IPS DF 4.7 (cell line): ENCODE data around the gene DNAI2.

Experiments used
- DNase-seq: peaks from one replicate; pipeline ENCODE4 v3.0.0-alpha.2; 2013; ENCODE audit warnings: low spot score; ENCODE audit errors: extremely low read depth

DNAI2 gene, protein sequence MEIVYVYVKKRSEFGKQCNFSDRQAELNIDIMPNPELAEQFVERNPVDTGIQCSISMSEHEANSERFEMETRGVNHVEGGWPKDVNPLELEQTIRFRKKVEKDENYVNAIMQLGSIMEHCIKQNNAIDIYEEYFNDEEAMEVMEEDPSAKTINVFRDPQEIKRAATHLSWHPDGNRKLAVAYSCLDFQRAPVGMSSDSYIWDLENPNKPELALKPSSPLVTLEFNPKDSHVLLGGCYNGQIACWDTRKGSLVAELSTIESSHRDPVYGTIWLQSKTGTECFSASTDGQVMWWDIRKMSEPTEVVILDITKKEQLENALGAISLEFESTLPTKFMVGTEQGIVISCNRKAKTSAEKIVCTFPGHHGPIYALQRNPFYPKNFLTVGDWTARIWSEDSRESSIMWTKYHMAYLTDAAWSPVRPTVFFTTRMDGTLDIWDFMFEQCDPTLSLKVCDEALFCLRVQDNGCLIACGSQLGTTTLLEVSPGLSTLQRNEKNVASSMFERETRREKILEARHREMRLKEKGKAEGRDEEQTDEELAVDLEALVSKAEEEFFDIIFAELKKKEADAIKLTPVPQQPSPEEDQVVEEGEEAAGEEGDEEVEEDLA

DNA sequence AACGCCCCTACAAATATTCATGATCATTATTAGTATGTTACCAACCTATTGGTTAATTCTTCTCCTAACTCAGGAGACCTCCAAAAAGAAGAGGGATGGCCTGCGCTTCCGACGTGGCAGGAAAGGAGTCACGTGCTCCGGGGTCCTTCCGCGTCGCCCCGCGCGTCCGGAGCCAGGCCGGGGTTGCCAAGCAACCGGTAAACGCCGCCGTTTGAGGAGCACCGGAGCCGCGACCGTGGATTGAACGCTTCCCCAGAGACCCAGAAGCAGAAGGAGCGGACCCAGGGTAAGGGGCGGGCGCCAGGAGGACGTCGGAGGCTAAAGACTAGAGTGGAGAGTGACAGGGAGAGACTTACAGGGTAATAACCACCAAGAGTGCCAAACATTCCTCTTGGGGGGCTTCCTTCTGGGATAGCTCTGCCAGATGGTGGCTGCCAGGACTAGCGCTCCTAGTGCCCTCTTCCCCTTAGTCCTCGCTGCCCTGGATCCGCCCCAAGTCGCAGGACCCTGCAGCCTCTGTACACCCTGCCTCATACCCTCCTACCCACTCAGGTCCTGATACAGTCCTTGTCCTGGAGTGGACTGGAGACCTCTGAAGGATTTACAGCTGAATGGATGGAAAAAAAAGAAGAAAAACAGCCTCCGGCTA, at the start of gene DNAI2:
DNAI2 (plus strand) TSS at position 175 of the 649 bp plus-strand sequence. CDS start 7,584 bp downstream, outside the sequence.
- no peak for DNase-seq

DNA sequence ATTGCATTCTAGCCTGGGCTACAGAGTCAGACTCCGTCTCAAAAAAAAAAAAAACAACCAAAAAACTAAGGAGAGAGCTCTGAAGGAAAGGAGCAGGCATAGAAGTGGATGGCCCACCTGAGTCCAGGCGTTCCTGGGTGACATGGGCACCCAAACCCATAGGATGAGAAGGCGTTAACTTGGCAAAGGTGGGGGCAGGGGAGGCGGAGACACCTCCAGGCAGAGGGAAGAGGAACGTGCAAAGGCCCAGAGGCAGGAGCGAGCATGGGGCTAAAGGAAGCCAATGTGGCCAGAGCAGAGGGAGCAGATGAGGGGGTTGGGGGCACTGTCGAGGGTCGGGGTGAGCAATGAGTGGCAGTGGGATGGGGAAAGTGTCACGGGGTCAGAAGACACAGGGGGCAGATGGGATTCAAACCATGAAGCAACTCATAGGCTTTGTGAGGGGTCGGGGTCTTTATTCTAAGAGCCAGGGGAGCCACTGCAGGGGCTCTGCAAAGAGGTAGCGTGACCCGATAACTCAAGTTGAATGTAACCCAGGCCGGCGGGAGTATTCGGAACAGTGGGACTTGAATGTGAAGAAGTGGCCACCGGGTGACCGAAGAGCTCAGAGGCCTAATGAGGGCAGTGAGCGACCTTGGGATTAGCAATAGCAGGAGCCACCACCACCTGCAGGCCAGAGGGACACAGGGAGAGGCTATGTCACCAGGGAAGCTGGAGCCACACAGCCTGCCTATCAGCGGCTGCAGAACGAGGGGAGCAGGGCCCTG, 48.9 kb upstream of the DNAI2 start:
- DNase-seq = no peak

DNA sequence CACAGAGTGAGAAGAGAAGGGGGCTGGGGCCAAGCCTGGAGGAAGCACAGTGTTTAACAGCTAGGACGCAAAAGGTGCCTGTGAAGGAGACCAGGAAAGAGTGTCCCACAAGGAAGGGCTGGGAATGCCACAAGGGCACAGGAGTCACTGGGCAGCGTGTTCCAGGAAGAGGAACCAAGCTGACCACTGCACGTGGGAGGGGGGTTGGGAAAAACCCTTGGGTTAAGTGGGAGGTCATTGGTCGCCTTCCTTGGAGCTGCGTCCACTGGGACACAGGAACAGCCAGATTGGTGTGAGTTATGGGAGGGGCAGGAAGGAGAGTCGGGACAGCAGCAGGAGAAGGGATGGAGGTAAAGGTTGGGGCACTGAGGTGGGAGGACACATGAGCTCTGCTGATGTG, 47.8 kb upstream of the DNAI2 start:
- no peak for DNase-seq

DNA sequence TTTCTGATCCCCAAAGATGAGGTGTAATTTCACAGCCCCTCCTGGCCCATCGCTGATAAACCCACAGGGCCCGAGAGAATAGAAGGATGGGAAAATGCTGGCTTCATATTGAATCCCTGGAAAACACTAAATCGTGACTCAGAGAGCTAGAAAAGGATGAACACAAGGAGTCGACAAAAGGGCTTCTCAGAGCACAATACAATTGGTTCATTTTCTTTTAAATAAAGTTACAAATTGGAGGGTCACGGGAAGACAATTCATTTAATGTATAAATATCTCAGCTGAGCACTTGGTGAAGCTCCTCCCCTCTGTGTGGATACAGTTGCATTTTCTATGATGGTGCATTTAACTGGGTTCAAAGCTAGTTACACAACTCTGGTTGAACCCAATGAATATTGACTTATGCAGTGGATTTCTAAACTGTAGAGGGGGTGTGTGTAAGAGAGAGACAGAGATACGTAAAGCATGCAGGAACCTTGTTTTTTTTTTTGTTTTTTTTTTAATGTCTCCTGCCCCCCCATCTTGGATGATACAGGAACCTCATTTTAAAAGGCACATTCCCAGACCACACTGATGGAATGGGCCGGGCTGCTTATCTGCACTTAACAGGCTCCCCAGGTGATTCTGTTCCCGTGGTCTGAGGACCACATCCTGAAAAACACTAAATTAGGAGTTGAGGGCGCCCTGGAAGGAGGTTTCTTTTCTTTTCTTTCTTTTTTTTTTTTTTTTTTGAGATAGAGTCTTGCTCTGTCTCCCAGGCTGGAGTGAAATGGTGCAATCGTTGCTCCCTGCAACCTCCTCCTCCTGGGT, 46.6 kb upstream of the DNAI2 start:
- no peak for DNase-seq

DNA sequence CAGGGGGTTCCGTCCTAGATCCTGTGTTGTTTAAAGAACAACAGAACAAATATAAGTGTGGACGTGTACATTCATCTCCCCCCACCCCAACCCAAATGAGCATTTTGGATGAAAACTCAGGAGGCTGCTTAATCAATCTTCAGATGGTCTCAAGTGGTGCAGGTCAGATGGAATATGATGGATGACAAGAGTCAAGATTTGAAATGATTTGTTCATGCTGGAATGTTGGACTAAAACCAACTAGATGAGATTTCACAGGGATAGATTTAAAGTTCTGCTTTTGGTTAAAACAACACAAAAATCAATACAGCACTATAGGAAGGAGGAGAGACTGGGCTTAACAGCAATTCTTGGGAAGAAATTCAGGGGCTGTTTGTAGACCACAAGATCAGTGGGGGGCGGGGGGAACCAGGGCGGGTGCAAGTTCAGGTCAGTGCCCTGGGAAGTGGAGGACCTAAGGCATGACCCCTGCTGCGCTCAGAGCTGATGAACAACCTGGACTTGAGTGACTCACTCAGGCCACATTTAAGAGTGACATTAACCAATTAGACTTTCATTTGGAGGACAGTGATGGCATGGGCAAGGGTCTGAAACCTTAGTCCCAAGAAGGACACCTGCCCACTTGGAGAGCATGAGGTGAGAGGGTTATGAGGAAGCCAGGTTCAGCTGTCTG, 45.6 kb upstream of the DNAI2 start:
- DNase-seq = no peak

DNA sequence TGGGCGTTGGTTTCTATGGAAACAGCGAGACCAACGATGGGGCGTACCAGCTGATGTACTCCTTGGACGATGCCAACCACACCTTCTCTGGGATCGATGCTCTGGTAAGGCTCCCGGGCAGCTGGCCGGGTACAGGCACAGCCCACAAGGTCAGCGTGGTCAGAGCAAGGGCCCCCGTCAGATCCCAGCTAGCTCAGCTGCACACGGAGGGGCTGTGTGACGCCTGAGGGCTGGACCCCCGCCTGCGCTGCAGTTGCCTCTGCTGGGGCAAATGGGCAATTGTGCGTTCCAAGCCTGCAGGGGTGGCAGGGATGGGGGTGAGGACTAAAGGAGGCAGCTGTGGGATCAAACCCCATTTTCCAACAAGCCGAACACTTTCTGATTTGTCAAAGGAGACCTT, 43.1 kb upstream of the DNAI2 start:
- no peak for DNase-seq

DNA sequence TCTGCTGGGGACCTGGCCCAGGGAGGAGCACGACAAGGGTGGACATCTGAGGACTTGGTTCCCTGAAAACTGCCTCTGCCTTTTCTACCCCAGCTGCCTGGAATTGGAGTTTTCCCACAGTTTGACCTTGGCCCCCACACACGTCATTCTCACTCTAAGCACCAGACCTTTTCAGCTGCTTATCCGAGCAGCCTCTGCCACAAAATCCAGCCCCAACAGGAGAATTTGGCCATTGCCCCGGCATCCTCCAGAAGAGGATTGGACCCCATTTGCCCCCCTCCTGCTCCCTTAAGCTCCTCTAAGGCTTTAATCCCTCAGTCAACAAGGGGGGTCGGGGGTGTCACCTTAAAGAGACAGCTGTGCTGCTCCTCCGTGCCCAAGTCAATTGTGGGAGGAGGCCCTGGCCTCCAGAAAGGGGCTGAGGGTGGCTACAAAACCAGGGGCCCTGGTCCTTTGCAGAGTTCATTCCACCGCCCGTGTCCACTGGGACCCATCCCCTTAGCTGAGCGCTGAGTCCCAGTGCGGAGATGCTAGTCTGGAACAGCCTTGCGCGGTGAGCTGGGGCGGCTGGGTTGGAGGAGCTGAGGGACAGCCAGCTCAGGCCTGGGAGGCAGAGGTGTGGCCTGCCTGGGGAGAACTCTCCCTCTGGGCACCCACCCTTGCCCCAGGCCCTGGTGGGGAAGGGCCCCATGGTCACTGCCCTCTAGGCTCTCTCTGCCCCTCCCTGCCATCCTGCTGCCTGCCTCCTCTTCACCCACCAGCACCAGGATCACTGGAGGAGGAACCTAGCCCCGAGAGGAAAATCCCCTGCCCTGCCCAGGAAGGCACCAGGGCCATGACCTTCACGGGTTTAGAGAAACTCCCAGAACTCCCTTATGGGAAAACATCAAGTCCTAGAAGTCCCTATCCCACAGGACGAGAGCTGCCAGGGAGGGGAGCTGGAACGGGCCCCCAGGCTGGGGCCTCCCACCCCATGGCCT, 41.8 kb upstream of the DNAI2 start:
- no peak for DNase-seq

DNA sequence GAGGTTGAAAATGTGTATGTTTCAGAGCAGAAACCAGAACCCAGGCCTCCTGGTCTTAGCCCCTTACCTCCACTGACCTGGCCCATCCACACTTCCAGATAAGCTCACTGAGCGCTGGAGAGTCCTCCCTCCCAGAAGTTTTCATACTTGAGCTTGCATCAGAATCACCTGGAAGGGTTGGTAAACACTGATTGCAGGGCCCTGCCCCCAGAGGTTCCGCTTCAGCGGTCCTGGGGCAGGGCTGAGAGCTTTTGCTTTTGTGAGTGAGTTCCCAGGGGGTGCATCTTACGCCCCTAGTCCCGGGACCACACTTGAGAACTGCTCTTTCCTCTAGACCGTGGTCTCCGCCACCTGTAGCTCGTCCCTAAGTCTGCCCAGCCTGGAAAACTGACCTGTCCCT, 40.1 kb upstream of the DNAI2 start:
- DNase-seq = no peak

DNA sequence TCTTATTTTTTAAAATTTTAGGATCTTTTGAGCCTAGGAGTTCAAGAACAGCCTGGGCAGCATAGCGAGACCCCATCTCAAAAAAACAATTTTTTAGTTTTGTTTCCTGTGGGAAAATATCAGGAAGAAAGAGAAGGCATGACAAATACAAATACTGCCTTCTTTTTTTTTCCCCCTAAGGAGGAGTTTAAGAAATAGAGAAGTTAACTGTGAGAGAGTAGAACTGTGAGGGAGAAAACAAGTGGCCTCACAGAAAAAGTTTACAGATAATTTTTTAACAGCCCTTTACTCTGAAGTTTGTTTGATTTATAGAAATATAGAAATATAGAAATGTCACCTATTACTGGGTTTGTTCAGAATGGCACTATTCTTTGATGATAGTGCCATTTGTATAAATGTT, 39.5 kb upstream of the DNAI2 start:
- DNase-seq = no peak

DNA sequence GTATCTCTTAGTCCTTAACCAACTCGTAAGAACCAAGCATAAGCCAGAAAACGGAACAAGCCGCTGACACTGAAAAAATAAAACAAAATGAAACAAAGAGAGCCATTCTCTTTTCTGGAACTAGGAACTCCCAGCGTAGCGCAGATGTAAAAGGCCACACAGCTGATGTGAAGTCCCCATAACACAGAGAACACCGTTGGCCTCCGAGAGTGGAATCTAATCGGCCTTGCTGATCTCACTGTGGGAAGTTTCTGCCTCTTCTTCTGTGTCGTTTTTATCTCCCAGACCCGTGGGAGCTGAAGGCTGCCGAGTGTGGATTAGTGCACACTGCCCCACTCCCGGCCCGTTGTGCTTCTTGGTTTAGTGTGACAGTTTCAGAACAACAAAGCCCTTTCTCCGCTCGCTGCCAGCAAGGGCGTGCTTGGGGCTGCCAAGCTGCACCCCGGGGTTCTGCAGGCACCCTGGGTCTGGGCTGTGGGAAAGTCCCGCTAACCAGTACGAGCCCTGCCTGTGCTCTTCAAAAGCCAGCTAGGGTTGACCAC, 38.9 kb upstream of the DNAI2 start:
- no peak for DNase-seq

DNA sequence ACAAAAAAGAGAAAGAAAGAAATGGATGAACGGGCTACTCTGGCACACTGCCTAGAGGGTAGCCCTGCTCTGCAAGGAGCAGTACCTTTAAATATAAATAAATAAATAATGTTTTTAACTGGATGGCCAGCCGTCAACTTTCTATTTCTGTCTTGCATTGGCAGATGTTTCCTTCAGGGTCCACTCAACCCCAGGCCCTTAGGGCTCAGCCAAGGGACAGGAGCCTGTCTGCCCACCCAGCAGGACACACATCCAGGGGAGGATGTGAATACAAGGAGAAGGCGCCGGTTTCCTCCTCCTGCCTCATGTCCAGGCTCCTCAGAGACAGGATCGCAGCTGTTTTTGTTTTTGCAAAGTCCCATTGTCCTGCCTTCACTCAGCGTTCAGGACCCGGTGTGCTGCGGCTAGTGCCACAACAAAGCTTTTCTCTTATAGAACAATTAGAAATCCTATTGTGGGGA, 38.1 kb upstream of the DNAI2 start:
- no peak for DNase-seq

DNA sequence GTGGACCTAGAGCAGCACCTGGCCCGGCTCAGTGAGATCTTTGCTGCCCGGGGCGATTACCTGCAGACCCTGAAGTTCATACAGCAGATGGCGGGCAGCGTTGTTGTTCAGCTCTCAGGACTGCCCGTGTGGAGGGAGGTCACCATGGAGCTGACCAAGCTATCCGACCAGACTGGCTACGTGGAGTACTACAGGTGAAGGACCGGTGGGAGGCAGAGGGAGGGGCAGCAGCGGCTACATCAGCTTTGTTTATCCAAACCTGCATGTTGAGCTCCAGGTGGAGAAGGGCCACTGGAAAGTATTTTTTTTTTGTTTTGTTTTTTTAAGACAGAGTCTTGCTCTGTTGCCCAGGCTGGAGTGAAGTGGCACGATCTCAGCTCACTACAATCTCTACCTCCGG, 36.7 kb upstream of the DNAI2 start:
- no peak for DNase-seq

DNA sequence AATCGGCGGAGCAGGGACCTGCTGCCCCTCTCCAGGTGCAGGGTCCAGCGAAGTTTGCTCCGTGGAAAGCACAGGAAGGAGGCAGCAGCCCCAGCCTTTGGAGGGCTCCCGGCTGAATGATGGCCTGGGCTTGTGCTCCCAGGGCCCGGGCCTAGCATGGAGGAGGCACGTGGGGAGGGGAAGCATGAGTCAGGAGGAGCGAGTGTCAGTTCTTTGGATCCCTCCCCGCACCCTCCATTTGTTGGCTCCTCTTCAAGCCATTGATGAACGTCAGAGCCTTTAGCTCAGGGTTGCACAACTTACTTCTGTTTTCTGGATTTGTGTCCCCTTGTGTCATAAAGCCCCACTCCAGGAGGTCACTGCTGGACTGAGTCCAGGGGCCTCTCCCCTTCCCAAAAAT, 34.9 kb upstream of the DNAI2 start:
- DNase-seq = no peak

DNA sequence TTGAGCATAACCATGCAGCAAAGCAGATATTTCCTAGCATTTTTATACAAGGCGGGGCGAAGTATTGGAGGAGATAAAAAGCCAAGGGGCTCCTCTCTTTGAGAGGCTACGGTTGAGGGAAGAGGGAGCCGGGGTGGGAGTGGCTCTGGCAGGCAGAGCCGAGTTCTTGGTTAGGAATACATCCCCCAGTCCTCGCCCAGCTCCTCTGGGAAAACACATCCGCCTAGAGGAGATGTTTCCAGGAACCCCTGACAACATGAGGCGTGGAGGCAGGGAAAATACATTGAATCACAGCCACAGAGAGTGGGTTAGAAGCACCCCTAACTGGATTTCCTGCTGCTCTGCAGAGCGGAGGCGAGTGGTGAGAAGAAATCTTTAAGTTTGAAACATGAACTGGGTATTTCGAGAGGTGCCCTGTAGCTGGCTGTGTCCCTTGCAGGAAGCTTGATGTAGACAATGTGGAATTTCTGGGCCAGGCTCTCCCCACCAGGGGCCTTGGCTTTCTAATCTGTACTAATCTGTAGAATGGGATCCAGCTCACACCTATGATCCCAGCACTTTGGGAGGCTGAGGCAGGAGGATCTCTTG, 33.3 kb upstream of the DNAI2 start:
- no peak for DNase-seq

DNA sequence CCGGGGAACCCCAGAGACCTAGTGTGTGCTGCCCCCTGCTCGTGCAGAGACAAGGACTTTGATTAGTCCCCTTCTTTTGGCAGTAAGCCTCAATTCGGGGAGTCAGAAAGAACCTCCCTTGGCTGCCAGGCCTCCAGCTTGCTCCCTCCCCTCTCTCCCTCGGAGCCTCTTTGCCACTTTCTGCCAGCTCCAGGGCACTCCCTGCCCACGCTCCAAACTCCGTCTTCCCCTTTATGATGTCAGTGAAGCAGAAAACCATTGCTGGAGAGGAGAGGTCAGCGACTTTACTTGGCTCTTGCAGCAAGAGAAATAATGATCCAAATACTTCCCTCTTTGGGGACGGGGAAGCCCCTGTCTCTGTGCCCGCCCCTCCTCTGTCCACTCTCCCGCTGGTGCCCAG, 32.6 kb upstream of the DNAI2 start:
- no peak for DNase-seq

DNA sequence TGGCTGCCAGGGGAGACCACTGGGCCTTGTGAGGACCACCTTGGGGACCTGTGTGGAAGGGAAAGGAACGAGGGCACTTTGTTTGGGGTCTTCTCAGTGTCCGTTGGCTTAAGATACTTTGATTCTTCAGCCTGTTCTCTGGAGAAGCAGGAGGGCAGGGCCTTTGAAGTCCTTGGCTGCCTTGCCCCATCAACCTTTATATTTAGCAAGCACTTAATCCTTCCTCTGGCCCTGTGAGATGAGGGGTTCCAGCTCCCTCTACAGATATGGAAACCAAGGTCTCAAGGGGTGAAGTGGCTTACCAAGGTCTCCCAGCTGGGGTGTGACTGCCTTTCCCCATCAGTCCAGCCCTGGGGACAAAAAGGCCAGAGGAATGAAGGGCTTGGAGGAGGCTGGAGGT, 32.2 kb upstream of the DNAI2 start:
- DNase-seq = no peak

DNA sequence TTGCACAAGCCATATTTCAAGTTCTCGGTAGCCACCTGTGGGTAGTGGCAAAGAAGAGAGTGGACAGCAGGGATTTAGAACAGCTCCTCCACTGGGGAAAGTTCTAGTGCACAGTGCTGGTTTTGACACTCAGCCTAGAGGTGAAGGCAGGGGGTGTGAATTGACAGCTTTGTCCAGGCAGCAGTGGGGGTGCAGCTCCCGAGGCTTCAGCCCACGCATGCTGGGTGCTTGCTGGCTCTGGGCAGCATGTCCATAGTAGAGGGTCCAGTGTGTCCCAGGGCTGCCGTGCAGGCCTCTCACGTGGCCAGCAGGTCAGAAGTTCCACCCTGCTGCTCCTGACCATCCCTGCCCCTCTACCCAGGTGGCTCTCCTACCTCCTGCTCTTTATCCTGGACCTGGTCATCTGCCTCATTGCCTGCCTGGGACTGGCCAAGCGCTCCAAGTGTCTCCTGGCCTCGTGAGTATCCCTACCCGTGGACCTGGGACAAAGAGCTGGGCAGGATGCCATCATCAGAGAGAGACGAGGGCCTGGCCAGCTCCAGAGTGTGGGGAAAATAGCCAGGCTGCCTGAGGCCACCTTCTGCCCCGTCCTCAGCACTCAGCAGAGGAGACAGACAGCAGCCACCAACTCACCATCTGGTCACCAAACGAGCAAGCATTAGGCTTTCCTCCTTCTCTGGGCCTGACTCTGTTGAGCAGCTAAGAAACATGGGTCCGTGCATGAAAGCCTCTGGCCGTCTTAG, 30.9 kb upstream of the DNAI2 start:
- DNase-seq = no peak

DNA sequence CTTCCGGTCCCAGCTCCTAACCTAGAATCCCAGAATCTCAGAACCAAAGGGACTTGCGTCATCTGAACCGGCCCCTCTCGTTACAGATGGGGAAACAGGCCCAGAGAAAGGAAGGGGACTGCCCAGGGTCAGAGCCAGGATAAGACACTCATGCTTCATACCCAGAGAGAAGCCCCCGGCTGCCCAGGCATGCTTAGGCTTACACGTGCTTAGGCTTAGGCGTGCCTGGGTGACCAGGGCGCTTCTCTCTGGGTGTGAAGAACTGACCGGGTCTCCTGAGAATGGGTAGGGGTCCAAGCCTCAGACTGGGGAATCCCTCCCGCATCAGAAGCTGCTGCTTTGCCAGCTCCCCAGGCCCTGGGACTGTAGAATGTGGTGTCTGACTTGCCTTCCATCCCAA, 29.9 kb upstream of the DNAI2 start:
- DNase-seq = no peak
